Natural killer cell (primary cell): Measurements from ENCODE around the gene CDH18. TPM values are rescaled to one million over a fixed set of nuclear protein-coding genes. Genes with fewer than 3 reads are reported as not detected.

Source experiments
- ATAC-seq, 3 donors: fragments of 150-1000 bp in 2 of 3; fragments of 200-7000 bp in 1 of 3; cut with Tn5 transposase; 1 replicate in 1 of 3; 2 replicates in 2 of 3; pipeline ENCODE4 v1.10.0; 2021; ENCODE audit warnings: mild to moderate bottlenecking in 2 of 3, moderate library complexity in 2 of 3
- DNase-seq, 2 donors: peaks; one replicate each; pipeline versions ENCODE4 v3.0.0 to v3.0.0-alpha.2; 2013 to 2021; ENCODE audit warnings: mixed read lengths in 1 of 2
- H3K27ac ChIP-seq: one replicate; pipeline ENCODE4 v1.5.1; 2013; ENCODE audit warnings: mild to moderate bottlenecking, low read length
- H3K27me3 ChIP-seq: one replicate; pipeline ENCODE4 v1.6.1; 2013; ENCODE audit warnings: low read length; ENCODE audit not compliant: control insufficient read depth, insufficient read depth
- H3K36me3 ChIP-seq: one replicate; pipeline ENCODE4 v1.6.1; 2013; ENCODE audit warnings: low read length; ENCODE audit not compliant: control insufficient read depth, insufficient read depth
- H3K4me1 ChIP-seq: one replicate; pipeline ENCODE4 v1.6.1; 2013; ENCODE audit warnings: low read length; ENCODE audit not compliant: control insufficient read depth, insufficient read depth
- H3K4me3 ChIP-seq: one replicate; pipeline ENCODE4 v1.5.1; 2013; ENCODE audit warnings: low read length
- H3K9me3 ChIP-seq: one replicate; pipeline ENCODE4 v1.6.1; 2013; ENCODE audit warnings: low read length; ENCODE audit not compliant: control insufficient read depth, insufficient read depth
- H3K27ac Mint-ChIP-seq, 2 donors: one replicate each; pipeline ENCODE4 v1.8.0; 2022; ENCODE audit warnings: mild to moderate bottlenecking in 2 of 2, mixed read lengths in 2 of 2, moderate library complexity in 1 of 2
- H3K27me3 Mint-ChIP-seq, 2 donors: one replicate each; pipeline ENCODE4 v1.8.0; 2022; ENCODE audit warnings: low read depth in 2 of 2, mixed read lengths in 2 of 2
- H3K36me3 Mint-ChIP-seq: one replicate; pipeline ENCODE4 v1.8.0; 2022; ENCODE audit warnings: mixed read lengths
- H3K4me1 Mint-ChIP-seq, 2 donors: one replicate each; pipeline ENCODE4 v1.8.0; 2022; ENCODE audit warnings: mixed read lengths in 2 of 2
- H3K4me3 Mint-ChIP-seq: one replicate; pipeline ENCODE4 v1.8.0; 2022; ENCODE audit warnings: mild to moderate bottlenecking, moderate library complexity, mixed read lengths
- H3K9me3 Mint-ChIP-seq, 2 donors: one replicate each; pipeline ENCODE4 v1.8.0; 2022; ENCODE audit warnings: mixed read lengths in 2 of 2
- whole genome bisulfite sequencing: methylation state at CpG from one replicate; pipeline ENCODE4 v1.1.7; 2013; ENCODE audit warnings: missing lambda C conversion rate; ENCODE audit not compliant: insufficient coverage; 5-methylcytosine and 5-hydroxymethylcytosine counted together
- intact Hi-C: fragments of 100-400 bp; cut with micrococcal nuclease; formaldehyde crosslinking; loops from one replicate; pipeline ENCODE4 v1.14.2; 2022
- total RNA-seq, 4 donors: library from RNA; stranded (reverse); fragments of 120-200 nt in 1 of 4; gene quantifications; one replicate each; pipeline versions ENCODE4 v1.2.3 to v1.2.4, GENCODE V29; 2013 to 2022
- TF ChIP-seq, protein P1 (sequence below): fragments of 200-600 bp; IDR thresholded peaks from one replicate; pipeline ENCODE4 v1.8.0; 2022; ENCODE audit warnings: antibody characterized with exemption

The CDH18 gene
- total RNA-seq, 3 donors from 2014 or later (not counting 1 experiment from before 2014, with no cell fraction given), result not detected

DNA sequence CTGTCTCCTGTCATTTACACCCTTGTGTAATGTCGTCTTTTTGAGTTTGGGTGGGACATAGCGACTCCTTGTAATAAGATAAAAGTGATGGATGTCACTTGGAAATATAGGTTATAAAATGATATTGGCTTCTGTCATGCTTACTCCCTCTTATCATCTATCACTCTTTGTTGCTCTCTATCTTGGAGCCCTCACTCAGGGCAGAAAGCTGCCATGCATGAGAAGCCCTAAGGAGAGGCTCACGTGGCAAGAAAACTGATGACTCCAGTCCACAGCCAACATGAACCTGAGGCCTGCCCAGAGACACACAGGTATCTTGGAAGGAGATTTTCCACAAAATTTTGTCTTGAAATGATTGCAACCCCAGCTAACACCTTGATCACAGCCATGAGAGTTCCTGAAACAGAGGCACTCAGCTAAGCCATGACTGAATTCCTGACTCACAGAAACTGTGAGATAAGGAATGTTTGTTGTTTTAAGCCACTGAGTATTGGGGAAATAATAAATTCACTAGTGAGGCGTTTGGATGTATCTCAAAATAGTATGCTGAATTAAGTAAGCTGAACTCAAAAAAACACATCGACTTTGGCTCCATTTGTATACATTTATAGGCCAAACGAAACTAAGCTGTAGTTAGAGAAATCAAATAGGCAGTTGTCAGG, 216.7 kb downstream of the CDH18 start:
- 70% methylated on average over 3 of the region's 6 CpGs for WGBS
- Mint-ChIP-seq H3K9me3 (peaks cover 23 to 35% of the 10 kb centered on the region in 2 donors), H3K27me3 (no peaks in the 10 kb centered on the region), H3K4me3 (no peak overlapping the region), H3K36me3 (peaks cover 9% of the 10 kb centered on the region), H3K4me1 (no peaks in the 10 kb centered on the region), H3K27ac (no peak overlapping the region)
- intact Hi-C loops, result no loop called here
- TF ChIP-seq, protein P1, sequence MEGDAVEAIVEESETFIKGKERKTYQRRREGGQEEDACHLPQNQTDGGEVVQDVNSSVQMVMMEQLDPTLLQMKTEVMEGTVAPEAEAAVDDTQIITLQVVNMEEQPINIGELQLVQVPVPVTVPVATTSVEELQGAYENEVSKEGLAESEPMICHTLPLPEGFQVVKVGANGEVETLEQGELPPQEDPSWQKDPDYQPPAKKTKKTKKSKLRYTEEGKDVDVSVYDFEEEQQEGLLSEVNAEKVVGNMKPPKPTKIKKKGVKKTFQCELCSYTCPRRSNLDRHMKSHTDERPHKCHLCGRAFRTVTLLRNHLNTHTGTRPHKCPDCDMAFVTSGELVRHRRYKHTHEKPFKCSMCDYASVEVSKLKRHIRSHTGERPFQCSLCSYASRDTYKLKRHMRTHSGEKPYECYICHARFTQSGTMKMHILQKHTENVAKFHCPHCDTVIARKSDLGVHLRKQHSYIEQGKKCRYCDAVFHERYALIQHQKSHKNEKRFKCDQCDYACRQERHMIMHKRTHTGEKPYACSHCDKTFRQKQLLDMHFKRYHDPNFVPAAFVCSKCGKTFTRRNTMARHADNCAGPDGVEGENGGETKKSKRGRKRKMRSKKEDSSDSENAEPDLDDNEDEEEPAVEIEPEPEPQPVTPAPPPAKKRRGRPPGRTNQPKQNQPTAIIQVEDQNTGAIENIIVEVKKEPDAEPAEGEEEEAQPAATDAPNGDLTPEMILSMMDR, result no peak
- H3K4me1 ChIP-seq, result no peaks in the 10 kb centered on the region
- no peak for DNase-seq
- no peak overlapping the region for H3K4me3 ChIP-seq
- H3K27me3 ChIP-seq, result no peaks in the 10 kb centered on the region
- no peak overlapping the region for H3K27ac ChIP-seq
- ATAC-seq, result no peak
- H3K9me3 ChIP-seq, result peaks cover 9% of the 10 kb centered on the region
- no peaks in the 10 kb centered on the region for H3K36me3 ChIP-seq

- Mint-ChIP-seq H3K9me3 (peaks cover 19 to 31% of the 10 kb centered on the region in 2 donors), H3K27me3 (no peaks in the 10 kb centered on the region), H3K4me3 (no peak overlapping the region), H3K36me3 (peaks cover 13% of the 10 kb centered on the region), H3K27ac (no peak overlapping the region), H3K4me1 (no peaks in the 10 kb centered on the region)
- H3K4me3 ChIP-seq, result no peak overlapping the region
- TF ChIP-seq, protein P1, result no peak
- no peaks in the 10 kb centered on the region for H3K27me3 ChIP-seq
- no peaks in the 10 kb centered on the region for H3K4me1 ChIP-seq
- H3K36me3 ChIP-seq, result no peaks in the 10 kb centered on the region
- peaks cover 9% of the 10 kb centered on the region for H3K9me3 ChIP-seq
- intact Hi-C loops, result no loop called here
- ATAC-seq, result no peak
- no peak for DNase-seq
- H3K27ac ChIP-seq, result no peak overlapping the region
These were observed 217.6 kb downstream of the CDH18 start for GRCh38 chr5:19770396-19770795.

DNA sequence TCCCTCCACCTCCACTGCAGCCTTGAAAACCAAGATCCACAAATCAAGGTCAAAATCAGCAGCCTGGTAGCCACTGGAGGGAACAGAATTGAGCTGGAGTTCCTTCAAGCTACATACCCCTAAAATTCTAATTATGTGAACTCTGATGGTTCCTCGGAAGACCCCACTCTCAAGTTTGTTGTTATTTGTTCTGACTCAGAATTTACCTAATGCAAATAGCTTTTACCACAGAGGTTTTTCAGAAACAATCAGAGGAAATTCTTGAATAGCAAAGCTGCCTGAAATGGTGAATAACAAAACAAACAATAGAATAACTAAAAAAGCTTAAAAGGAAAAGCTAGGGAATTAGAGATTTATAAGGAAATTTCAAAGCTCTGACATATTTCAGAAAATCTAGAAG, 220.0 kb downstream of the CDH18 start:
- H3K4me1 Mint-ChIP-seq, result no peaks in the 10 kb centered on the region
- H3K4me1 ChIP-seq, result no peaks in the 10 kb centered on the region
- H3K4me3 Mint-ChIP-seq, result no peak overlapping the region
- H3K27ac Mint-ChIP-seq, result no peak overlapping the region
- peaks cover 14% of the 10 kb centered on the region for H3K36me3 Mint-ChIP-seq
- peaks cover 24 to 26% of the 10 kb centered on the region in 2 donors for H3K9me3 Mint-ChIP-seq
- H3K27me3 ChIP-seq, result no peaks in the 10 kb centered on the region
- peaks cover 3% of the 10 kb centered on the region for H3K9me3 ChIP-seq
- no peaks in the 10 kb centered on the region for H3K36me3 ChIP-seq
- intact Hi-C loops, result no loop called here
- H3K27me3 Mint-ChIP-seq, result no peaks in the 10 kb centered on the region
- no peak overlapping the region for H3K4me3 ChIP-seq
- TF ChIP-seq, protein P1, result no peak
- no peak for ATAC-seq
- no peak overlapping the region for H3K27ac ChIP-seq
- 69% methylated on average over 1 of the region's 1 CpG for WGBS
- DNase-seq, result no peak

- no peaks in the 10 kb centered on the region for H3K27me3 ChIP-seq
- H3K9me3 ChIP-seq, result peaks cover 11% of the 10 kb centered on the region
- no peak overlapping the region for H3K4me3 Mint-ChIP-seq
- H3K27ac Mint-ChIP-seq, result no peak overlapping the region
- H3K27ac ChIP-seq, result no peak overlapping the region
- H3K4me1 Mint-ChIP-seq, result no peaks in the 10 kb centered on the region
- DNase-seq, result no peak
- H3K27me3 Mint-ChIP-seq, result no peaks in the 10 kb centered on the region
- no peaks in the 10 kb centered on the region for H3K36me3 Mint-ChIP-seq
- intact Hi-C loops, result no loop called here
- WGBS, result 66% methylated on average over 2 of the region's 2 CpGs
- ATAC-seq, result no peak
- TF ChIP-seq, protein P1, result no peak
- no peak overlapping the region for H3K4me3 ChIP-seq
- H3K36me3 ChIP-seq, result no peaks in the 10 kb centered on the region
- no peaks in the 10 kb centered on the region for H3K4me1 ChIP-seq
- peaks cover 14 to 15% of the 10 kb centered on the region in 2 donors for H3K9me3 Mint-ChIP-seq
These were observed 234.4 kb downstream of the CDH18 start for GRCh38 chr5:19753579-19753978.
